ENCODE data around the gene PBRM1. TPM values are rescaled to one million over a fixed set of nuclear protein-coding genes. Genes with fewer than 3 reads are reported as not detected.

Gene PBRM1
- total and polyA plus RNA-seq, 2 of the 8 experiments (the other 6 are each of a cell fraction or from before 2014, with no cell fraction given): 19.3 to 65.8 TPM

DNA sequence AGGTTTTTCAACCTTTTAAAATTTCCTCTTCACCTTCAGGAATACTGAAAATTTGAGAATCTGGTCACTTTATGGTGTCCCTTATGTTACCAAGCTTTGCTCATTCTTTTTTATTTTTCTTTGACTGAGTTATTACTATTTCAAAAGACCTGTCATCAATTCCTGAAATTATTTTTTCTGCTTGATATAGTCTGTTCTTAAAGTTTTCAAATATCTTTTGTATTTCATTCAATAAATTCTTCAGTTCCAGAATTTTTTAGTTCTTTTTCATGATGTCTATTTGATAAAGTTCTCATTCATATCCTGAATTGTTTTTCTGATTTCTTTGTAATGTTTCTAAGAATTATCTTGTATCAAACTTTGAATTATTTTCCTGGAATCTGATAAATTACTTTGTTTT is 85.5 kb downstream of the PBRM1 start:
- Histone ChIP-seq H4K5ac (ENCODE audit: insufficient read length, low read depth, low read length) (no peak overlapping the region), H4K20me1 (replicated peaks in 1 of 2; ENCODE audit: control insufficient read depth in 1 of 2, insufficient read depth in 2 of 2, low read length in 2 of 2) (peaks cover 0 to 2% of the 10 kb centered on the region in 2 experiments), H2BK15ac (ENCODE audit: low read length) (no peak overlapping the region), H3K9me3 (ENCODE audit: insufficient read depth in 2 of 2, low read depth in 1 of 2, low read length in 1 of 2) (no peaks in the 10 kb centered on the region), H3K23me2 (ENCODE audit: low read depth, low read length) (no peaks in the 10 kb centered on the region), H2AK5ac (ENCODE audit: low read depth, low read length) (no peak overlapping the region), H3K56ac (replicated peaks; ENCODE audit: insufficient read length, low read depth, low read length) (no peak overlapping the region), H3K27ac (ENCODE audit: low read depth, low read length) (no peak overlapping the region), H3K27me3 (replicated peaks in 1 of 4; ENCODE audit: control insufficient read depth in 3 of 4, extremely low read depth in 1 of 4, insufficient read depth in 3 of 4, low read length in 3 of 4) (no peaks in the 10 kb centered on the region), H2BK120ac (replicated peaks; ENCODE audit: low read depth, low read length) (no peak overlapping the region), H3K4ac (replicated peaks; ENCODE audit: insufficient read length, low read depth, low read length) (no peak overlapping the region), H4K91ac (replicated peaks; ENCODE audit: insufficient read length, low read length) (no peak overlapping the region), H3K36me3 (ENCODE audit: control insufficient read depth in 2 of 4, insufficient read depth in 4 of 4, low read length in 3 of 4) (peaks cover 0 to 17% (median 7%) of the 10 kb centered on the region in 4 experiments; a peak in 5 of 8 replicates), H3K79me1 (ENCODE audit: low read depth, low read length) (no peaks in the 10 kb centered on the region), H3K4me2 (ENCODE audit: insufficient read depth in 1 of 2, low read depth in 2 of 2, low read length in 2 of 2) (no peak overlapping the region), H3K9ac (replicated peaks in 1 of 4; ENCODE audit: extremely low read depth in 1 of 4, low read depth in 3 of 4, low read length in 3 of 4) (no peak overlapping the region), H3K14ac (ENCODE audit: insufficient read length) (no peak overlapping the region), H2BK5ac (ENCODE audit: low read depth, low read length) (no peak overlapping the region), H2AFZ (ENCODE audit: low read length) (no peak overlapping the region), H3K79me2 (ENCODE audit: control insufficient read depth in 1 of 2, insufficient read depth in 2 of 2, low read length in 2 of 2) (no peaks in the 10 kb centered on the region), H2BK12ac (ENCODE audit: low read depth, low read length) (no peak overlapping the region), H3K18ac (ENCODE audit: extremely low read depth, low read length) (no peak overlapping the region), H3K4me1 (replicated peaks in 1 of 4; ENCODE audit: control insufficient read depth in 3 of 4, insufficient read depth in 4 of 4, low read length in 3 of 4) (no peaks in the 10 kb centered on the region), H3K4me3 (ENCODE audit: extremely low read depth in 1 of 4, insufficient read depth in 2 of 4, low read depth in 3 of 4, low read length in 4 of 4) (no peak overlapping the region), H3K23ac (ENCODE audit: insufficient read length) (no peak overlapping the region), H2BK20ac (ENCODE audit: low read length) (no peak overlapping the region), H4K8ac (ENCODE audit: extremely low read depth, insufficient read depth, low read length) (no peak overlapping the region)
- FAIRE-seq (no peak), DNase-seq (ENCODE audit: low read depth in 1 of 2, low spot score in 2 of 2) (no peak)
- POLR2A ChIA-PET (ENCODE audit: partially characterized antibody): no interaction called here
- TF ChIP-seq, protein P1, sequence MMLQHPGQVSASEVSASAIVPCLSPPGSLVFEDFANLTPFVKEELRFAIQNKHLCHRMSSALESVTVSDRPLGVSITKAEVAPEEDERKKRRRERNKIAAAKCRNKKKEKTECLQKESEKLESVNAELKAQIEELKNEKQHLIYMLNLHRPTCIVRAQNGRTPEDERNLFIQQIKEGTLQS (IDR thresholded peaks at IDR 0.05; ENCODE audit: insufficient read depth, low read depth, low read length): no peak
- no peak for TF ChIP-seq NRF1 (IDR thresholded peaks at IDR 0.05; ENCODE audit: low read depth, low read length)
- no peak for TF ChIP-seq KDM5A (IDR thresholded peaks at IDR 0.05; ENCODE audit: low read length)
- no peak for TF ChIP-seq PHF8 (conservative IDR thresholded peaks at IDR 0.05; ENCODE audit: low read depth, low read length)
- CTCF ChIA-PET (ENCODE audit: partially characterized antibody): no interaction called here

Data from H1 (cell line).